GM18861 (cell line): ENCODE data around the gene COPS7B.
"Not testable (repeated sequence)": the region's sequence is repeated elsewhere in the genome, so short reads cannot be mapped to it uniquely, and the experiment has no call there.

Experiments
- ATAC-seq: cut with Tn5 transposase; IDR thresholded peaks from one replicate; pipeline ENCODE4 v1.9.1; 2021; ENCODE audit not compliant: unreplicated experiment

The COPS7B gene

DNA sequence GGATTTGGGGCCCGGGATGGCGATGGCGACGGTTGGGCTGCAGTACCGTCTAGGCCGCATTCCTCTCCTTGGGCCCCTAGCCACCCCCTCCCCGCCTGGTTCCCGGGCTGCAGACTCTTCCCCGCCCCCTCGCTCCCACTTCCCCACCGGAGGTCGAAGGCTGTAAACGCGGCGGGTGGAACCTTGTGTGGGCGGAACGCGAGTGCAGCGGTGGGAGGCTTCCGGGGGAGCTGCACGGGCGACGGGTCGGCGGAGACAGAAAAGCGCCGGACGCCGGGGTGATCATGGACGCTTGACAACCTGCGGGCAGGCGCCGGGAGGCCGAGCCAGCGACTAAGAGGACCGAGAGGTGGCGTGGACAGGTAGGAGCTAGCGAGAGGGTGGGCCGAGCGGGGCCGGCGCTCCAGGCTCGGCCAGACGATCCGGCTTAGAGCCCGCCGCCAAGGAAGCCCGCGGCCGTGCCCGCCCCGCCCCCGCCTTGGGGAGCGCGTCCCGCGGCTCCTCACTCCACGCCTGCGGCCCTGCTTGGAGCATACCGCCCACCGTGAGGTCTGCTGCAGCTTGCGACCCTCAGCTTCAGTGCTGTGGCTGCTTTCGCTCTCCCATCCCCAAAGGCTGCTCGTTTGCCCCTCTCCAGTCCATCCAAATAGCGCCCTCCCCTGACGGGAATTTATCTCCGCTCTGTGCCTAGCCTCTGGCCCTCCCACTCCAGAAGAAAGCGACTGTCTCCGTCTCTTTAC, at the start of gene COPS7B:
Gene COPS7B, plus strand, starts transcription at position 269 of the 740 bp plus-strand sequence. CDS start 2,126 bp downstream, outside the sequence.
- ATAC-seq: peak; percentile 42

- ATAC-seq: no peak
Measured at GRCh38 chr2:231737761-231738160, 48.5 kb upstream of the COPS7B start.

DNA sequence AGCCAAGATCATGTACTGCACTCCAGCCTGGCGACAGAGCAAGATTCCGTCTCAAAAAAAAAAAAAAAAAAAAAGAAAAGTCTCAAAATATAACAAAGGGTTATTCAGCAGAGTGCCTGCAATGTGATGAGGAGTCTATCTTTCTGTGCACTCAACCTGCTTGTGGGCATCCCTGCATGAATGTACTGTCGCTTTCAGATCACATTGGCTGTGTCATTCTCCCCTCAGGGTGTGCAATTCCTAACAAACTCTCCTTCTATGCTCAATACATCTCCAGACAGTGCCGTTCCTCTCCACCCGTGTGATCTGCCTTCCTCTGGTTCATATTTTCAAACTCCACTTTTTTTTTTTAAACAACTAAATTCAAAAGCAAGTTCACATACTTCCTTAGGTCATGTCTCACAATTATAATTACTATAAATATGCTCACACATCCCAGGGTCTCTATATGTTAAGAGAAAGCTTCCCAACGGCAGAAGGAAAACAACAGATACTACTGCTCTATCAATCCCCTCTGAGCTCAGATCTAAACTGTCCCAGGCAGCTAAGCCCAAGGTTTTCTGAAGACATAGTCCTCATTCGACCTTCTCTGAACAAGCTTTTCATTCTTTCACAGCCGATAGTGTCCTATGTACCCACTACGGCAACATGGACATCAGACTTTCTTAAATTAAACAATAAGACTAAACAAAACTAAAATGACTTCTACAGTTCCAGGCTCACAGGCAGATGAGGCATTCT, 42.7 kb upstream of the COPS7B start:
- no peak for ATAC-seq

- no peak for ATAC-seq
Measured at GRCh38 chr2:231745303-231746038, 40.8 kb upstream of the COPS7B start.

GRCh38 chr2:231748153-231748896, 37.9 kb upstream of the COPS7B start:
- ATAC-seq: not testable (repeated sequence)

- ATAC-seq: not testable (repeated sequence)
Measured at GRCh38 chr2:231749016-231749415, 37.2 kb upstream of the COPS7B start.

- no peak for ATAC-seq
Measured at GRCh38 chr2:231751042-231751815, 35.0 kb upstream of the COPS7B start.

DNA sequence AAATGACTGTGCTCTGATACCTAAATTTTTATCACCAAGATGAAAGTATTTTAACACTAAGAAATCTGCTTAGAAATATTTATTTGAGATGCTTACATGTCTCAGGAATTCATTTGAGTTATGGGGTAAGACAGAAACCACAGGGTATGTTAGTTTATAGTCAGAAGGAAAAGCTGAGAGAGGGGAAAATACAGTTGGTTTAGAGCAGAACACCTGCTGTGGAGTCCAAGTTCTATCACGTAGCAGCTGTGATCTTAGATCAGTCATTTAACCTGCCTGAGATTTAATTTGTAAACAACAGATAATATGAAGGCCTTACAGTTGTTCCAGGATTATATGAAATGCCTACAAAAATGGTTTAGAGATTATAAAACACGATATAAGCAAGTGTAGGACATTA, 34.2 kb upstream of the COPS7B start:
- no peak for ATAC-seq

- ATAC-seq: no peak
Measured at GRCh38 chr2:231761735-231762134, 24.5 kb upstream of the COPS7B start.

- no peak for ATAC-seq
Measured at GRCh38 chr2:231764124-231764523, 22.1 kb upstream of the COPS7B start.

DNA sequence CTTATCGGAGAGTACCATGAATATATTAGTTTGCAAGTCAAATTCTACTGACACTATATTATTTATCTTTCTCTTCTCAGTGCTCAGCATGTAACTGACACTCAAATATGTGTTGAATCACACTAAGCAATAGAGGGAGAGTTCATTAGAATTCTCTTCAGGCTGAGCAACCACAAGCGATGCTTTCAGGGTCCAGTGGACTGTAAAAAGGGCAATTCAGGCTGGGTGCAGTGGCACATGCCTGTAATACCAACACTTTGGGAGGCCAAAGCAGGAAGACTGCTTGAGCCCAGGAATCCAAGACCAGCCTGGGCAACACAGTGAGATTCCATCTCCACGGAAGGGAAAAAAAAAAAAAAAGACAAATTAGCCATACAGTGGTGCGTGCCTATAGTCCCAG, 21.5 kb upstream of the COPS7B start:
- no peak for ATAC-seq

DNA sequence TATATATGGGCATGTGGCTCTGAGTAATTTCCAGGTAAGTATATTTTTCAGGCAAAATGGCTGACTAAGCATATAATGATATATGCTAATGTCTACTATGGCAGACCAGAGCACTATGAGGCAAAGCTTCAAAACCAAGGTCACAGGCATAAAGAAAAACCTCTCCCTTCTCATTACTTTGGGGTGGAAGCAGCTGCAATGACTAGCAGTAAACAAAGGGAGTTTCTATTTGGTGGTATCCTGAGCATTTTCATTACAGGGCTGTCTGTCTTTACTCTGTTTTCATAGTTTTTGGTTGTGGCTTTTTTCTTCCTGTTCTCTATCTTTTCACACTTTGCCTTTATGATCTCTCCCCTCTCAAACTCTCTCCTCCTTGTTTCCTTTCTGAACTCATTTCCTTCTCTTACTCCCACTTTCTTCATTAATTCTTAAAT, 20.7 kb upstream of the COPS7B start:
- ATAC-seq: no peak

DNA sequence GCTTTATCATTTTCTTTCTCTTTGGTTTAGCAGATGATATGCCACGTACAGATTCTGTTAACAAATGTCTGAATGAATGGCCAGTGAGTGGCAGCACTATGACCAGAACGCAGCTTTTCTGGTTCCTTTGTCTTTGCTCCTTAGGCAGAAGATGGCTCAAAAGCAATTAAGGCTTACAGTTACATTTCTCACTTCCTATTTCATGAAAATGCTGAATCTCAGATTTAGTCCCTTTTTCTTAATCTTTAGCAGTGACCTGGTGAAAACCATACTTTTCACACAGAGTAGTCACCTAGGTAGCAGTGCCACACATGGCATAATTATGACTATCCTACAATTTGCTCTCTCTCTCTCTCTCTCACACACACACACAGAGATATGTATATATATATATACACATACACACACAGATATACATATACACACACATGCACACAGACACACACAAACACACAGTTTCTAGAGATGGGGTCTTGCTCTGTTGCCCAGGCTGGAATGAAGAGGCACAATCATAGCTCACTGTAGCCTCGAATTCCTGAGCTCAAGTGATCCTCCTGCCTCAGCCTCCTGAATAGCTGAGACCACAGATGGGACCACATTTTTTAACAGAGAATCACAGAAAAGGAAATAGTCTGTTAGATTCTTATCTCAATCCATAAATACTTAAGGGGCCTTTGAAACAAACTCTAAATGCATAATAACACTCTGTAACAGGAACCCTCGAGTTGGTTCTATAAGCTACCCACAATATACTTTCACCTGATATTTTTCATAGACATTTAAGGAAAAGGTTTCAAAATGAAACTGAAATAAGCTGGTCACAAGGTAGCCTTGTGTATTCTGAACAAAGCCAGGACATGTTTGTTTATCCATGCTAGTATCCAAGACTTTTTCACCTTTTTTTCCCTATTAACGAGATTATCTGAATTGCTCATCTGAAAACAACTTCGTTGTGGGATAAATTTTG, 16.8 kb upstream of the COPS7B start:
- ATAC-seq: peak; percentile 42

DNA sequence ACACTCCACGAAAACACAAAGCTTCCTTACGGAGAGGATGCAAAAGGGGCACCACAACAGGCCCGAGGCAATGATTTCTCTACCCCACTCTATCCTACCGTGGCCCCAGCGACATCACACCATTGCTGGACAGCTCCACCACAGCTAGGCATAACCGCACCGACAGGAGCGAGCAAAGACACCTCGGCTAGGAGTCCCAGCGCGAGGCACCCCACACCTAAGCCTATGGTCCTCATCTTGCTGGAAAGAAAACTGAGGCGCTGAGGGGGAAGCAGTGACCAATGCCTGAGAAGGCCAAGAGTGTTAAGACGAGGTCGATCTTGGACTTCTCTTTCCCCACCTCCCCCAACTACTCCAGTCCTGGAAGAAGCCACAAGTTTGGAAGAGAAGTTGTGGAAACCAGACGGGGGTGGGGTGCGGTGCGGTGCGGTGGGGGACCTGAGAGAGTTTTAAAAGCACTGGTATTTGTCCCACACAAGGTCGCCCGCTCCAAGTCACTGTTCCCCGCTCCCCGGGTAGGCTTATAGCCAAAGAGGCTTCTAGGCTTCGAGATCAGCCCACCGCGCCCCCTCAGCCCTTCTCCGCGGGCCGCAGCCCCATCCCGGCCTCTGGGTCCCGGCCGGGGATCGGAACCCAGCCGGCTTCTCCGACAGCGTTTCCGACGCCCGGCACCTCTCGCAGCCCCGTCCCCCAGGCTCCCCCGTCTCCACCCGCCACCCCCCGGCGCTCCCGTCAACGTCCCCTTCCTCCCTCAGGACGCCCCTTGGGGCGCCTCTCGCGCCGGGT, 5.9 kb upstream of the COPS7B start:
- no peak for ATAC-seq

- ATAC-seq: peak; percentile 85
Measured at GRCh38 chr2:231780909-231781797, 5.1 kb upstream of the COPS7B start, which contains the start of gene PDE6D. Gene PDE6D (minus strand): TSS chr2:231781282. CDS start chr2:231781114, 168 bp downstream.

GRCh38 chr2:231781798-231782726, 4.2 kb upstream of the COPS7B start:
- no peak for ATAC-seq
